Sigmoid colon (tissue), 7 donors: ENCODE data around the gene TSPAN18. TPM values are rescaled to one million over a fixed set of nuclear protein-coding genes. Genes with fewer than 3 reads are reported as not detected.

Experiments
- DNase-seq: peaks from one replicate; pipeline ENCODE4 v3.0.0-alpha.2; 2019
- H3K27ac ChIP-seq, 4 donors: fragments of 200-600 bp; sonication (generic); one replicate each; pipeline ENCODE4 v1.5.1; 2016 to 2019; ENCODE audit warnings: mild to moderate bottlenecking in 1 of 4
- H3K27me3 ChIP-seq, 3 donors: fragments of 200-600 bp; sonication (generic); one replicate each; pipeline ENCODE4 v1.5.1; 2019; ENCODE audit warnings: mild to moderate bottlenecking in 1 of 3
- H3K36me3 ChIP-seq, 4 donors: fragments of 200-600 bp; sonication (generic); one replicate each; pipeline ENCODE4 v1.5.1; 2016 to 2019
- H3K4me1 ChIP-seq, 4 donors: fragments of 200-600 bp; sonication (generic); one replicate each; pipeline ENCODE4 v1.5.1; 2017 to 2019
- H3K4me3 ChIP-seq, 4 donors: fragments of 200-600 bp; sonication (generic); one replicate each; pipeline ENCODE4 v1.5.1; 2017 to 2019; ENCODE audit warnings: mild to moderate bottlenecking in 2 of 4, moderate library complexity in 1 of 4
- H3K9me3 ChIP-seq, 4 donors: fragments of 200-600 bp in 3 of 4; sonication (generic) in 3 of 4; one replicate each; pipeline versions ENCODE4 v1.5.1 to v1.6.1; 2013 to 2019
- CTCF ChIP-seq, 4 experiments: fragments of 450-650 bp in 3 of 4; fragments of 200-600 bp in 1 of 4; IDR thresholded peaks; one replicate each; pipeline ENCODE4 v1.5.1; 2016 to 2019; ENCODE audit warnings: antibody characterized with exemption in 4 of 4, mild to moderate bottlenecking in 3 of 4, moderate library complexity in 2 of 4
- EP300 ChIP-seq, 4 donors: sonication (generic); formaldehyde crosslinking; IDR thresholded peaks; one replicate each; pipeline ENCODE4 v1.6.1; 2017; ENCODE audit warnings: antibody characterized with exemption in 4 of 4
- POLR2A ChIP-seq, 2 donors: fragments of 450-650 bp; IDR thresholded peaks; one replicate each; pipeline ENCODE4 v1.6.1; 2016; ENCODE audit warnings: antibody characterized with exemption in 2 of 2, mild to moderate bottlenecking in 2 of 2, moderate library complexity in 2 of 2
- POLR2AphosphoS5 ChIP-seq, 4 donors: sonication (generic); formaldehyde crosslinking; IDR thresholded peaks; one replicate each; pipeline ENCODE4 v1.6.1; 2017; ENCODE audit warnings: antibody characterized with exemption in 4 of 4
- WGBS, 2 donors: extraction: QIAGEN DNeasy Blood & Tissue Kit; methylation state at CpG; one replicate each; pipeline ENCODE4 v1.1.7; 2013; 5-methylcytosine and 5-hydroxymethylcytosine counted together
- intact Hi-C: fragments of 100-400 bp; cut with DNase I; formaldehyde crosslinking; loops from one replicate; pipeline ENCODE4 v1.15.1; 2023
- polyA plus RNA-seq, 3 donors: library from polyadenylated mRNA; stranded (reverse); fragments of 200-250 nt; gene quantifications; one replicate each; pipeline ENCODE4 v1.2.3, GENCODE V29; 2013
- total RNA-seq, 4 donors: library from RNA; depleted of rRNA; stranded (reverse); fragments of >200 nt; gene quantifications; one replicate each; pipeline ENCODE4 v1.1.0, GENCODE V29; 2016
- donor health status: healthy with polysubstance abuse.
- donor health status: Bipolar disorder and iron deficiency.
- donor health status: healthy.

Gene TSPAN18
- total and polyA plus RNA-seq, 7 donors, result 0.23 to 75.3 (median 13.8) TPM

DNA sequence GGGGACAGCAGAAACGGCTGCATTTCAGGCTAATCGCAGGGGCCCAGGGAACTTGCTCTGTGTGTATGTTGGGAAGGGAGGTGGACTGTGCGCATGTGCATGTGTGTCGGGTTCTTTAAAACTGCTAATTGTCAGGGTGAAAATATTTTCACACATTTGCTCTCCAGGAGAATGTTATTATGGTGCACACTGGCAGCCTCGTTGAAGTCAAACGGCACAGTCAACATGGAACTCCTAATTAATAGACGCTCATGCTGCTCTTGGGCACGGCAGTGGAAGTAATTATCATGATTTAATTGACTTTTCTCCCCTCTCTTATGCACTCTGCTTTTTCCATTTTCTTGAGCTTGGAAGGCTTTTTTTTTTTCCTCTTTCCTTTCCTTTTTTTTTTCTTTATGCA, 92.6 kb downstream of the TSPAN18 start:
- no peak overlapping the region for H3K4me3 ChIP-seq
- no peaks in the 10 kb centered on the region for H3K27me3 ChIP-seq
- intact Hi-C loops, result no loop called here
- H3K9me3 ChIP-seq, result no peaks in the 10 kb centered on the region
- no peak for DNase-seq
- peaks cover 0 to 65% (median 47%) of the 10 kb centered on the region in 4 donors for H3K4me1 ChIP-seq
- 84 to 86% methylated on average over 8 of the region's 8 CpGs for WGBS, 2 donors
- H3K36me3 ChIP-seq, result no peaks in the 10 kb centered on the region
- TF ChIP-seq EP300 (IDR thresholded peaks at IDR 0.05), result no peak
- TF ChIP-seq POLR2A (IDR thresholded peaks at IDR 0.05), result no peak
- no peak for TF ChIP-seq POLR2AphosphoS5 (IDR thresholded peaks at IDR 0.05)
- no peak for TF ChIP-seq CTCF (IDR thresholded peaks at IDR 0.05)
- peak overlapping the region in 3 of 4 donors; percentile 24 to 68 (median 62) for H3K27ac ChIP-seq

DNA sequence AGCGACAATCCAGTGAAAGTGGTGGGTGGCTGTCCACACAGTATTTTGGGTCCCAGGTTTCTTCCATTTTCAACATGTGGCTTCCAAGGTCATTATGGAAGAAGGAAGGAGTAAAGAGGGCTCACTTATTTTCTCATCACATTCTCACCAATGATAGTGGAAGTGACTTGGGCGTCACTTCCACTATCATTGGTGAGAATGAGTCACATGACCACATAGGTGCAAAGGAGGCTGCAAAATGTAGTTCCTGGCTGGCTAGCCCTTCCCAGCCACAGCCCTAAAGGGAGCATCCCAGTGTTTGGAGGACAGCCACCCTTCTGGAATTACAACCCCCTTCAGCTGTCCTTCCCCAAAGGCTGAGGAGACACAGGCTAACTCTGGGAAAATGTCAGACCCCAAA, 95.6 kb downstream of the TSPAN18 start:
- H3K27ac ChIP-seq, result no peak overlapping the region
- no peaks in the 10 kb centered on the region for H3K36me3 ChIP-seq
- H3K27me3 ChIP-seq, result no peaks in the 10 kb centered on the region
- TF ChIP-seq CTCF (IDR thresholded peaks at IDR 0.05), result no peak
- no peak for TF ChIP-seq POLR2AphosphoS5 (IDR thresholded peaks at IDR 0.05)
- TF ChIP-seq POLR2A (IDR thresholded peaks at IDR 0.05), result no peak
- no peak for TF ChIP-seq EP300 (IDR thresholded peaks at IDR 0.05)
- peaks cover 0 to 52% (median 37%) of the 10 kb centered on the region in 4 donors for H3K4me1 ChIP-seq
- no peak overlapping the region for H3K4me3 ChIP-seq
- DNase-seq, result no peak
- intact Hi-C loops, result no loop called here
- H3K9me3 ChIP-seq, result no peaks in the 10 kb centered on the region
- 64 to 67% methylated on average over 2 of the region's 2 CpGs for WGBS, 2 donors

GRCh38 chr11:44823006-44823405, 96.2 kb downstream of the TSPAN18 start:
- Histone ChIP-seq H3K27ac (no peak overlapping the region), H3K4me1 (peaks cover 0 to 46% (median 32%) of the 10 kb centered on the region in 4 donors), H3K27me3 (no peaks in the 10 kb centered on the region), H3K36me3 (no peaks in the 10 kb centered on the region), H3K4me3 (no peak overlapping the region), H3K9me3 (no peaks in the 10 kb centered on the region)
- DNase-seq, result no peak
- TF ChIP-seq EP300 (IDR thresholded peaks at IDR 0.05) (no peak), CTCF (IDR thresholded peaks at IDR 0.05) (no peak), POLR2AphosphoS5 (IDR thresholded peaks at IDR 0.05) (no peak), POLR2A (IDR thresholded peaks at IDR 0.05) (no peak)
- 67 to 89% methylated on average over 9 of the region's 9 CpGs for WGBS, 2 donors
- intact Hi-C loops, result no loop called here

GRCh38 chr11:44823868-44824267, 97.1 kb downstream of the TSPAN18 start:
- H3K27ac ChIP-seq, result peak overlapping the region in 1 of 4 donors; percentile 70
- H3K4me3 ChIP-seq, result no peak overlapping the region
- DNase-seq, result no peak
- TF ChIP-seq CTCF (IDR thresholded peaks at IDR 0.05) (no peak), EP300 (IDR thresholded peaks at IDR 0.05) (no peak), POLR2AphosphoS5 (IDR thresholded peaks at IDR 0.05) (no peak), POLR2A (IDR thresholded peaks at IDR 0.05) (no peak)
- H3K4me1 ChIP-seq, result peaks cover 0 to 37% (median 26%) of the 10 kb centered on the region in 4 donors
- intact Hi-C loops, result no loop called here
- no peaks in the 10 kb centered on the region for H3K36me3 ChIP-seq
- H3K9me3 ChIP-seq, result no peaks in the 10 kb centered on the region
- 90 to 94% methylated on average over 9 of the region's 9 CpGs for WGBS, 2 donors
- no peaks in the 10 kb centered on the region for H3K27me3 ChIP-seq

DNA sequence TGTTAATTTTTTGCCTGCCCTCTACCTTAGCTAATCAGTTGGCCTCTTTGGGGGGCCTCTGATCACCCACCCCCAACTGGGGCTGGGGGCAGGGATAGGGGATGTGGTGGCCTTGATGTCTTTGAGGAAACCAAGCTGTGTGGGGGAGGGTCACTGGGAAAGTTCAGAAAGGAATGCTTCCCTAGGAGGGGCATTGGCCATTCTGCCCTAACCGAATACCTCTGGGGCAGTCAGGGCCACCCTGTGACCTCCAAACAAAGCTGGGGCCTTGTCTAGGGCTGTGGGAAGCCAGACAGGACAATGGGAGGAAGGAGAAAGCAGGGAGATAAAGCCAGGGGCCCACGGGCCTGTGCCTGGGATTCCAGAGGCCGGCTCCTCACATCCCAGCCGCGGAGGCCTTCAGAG, 97.5 kb downstream of the TSPAN18 start:
- no peaks in the 10 kb centered on the region for H3K36me3 ChIP-seq
- H3K27me3 ChIP-seq, result no peaks in the 10 kb centered on the region
- 75 to 78% methylated on average over 5 of the region's 5 CpGs for WGBS, 2 donors
- intact Hi-C loops, result no loop called here
- DNase-seq, result no peak
- H3K4me3 ChIP-seq, result no peak overlapping the region
- TF ChIP-seq POLR2AphosphoS5 (IDR thresholded peaks at IDR 0.05) (no peak), POLR2A (IDR thresholded peaks at IDR 0.05) (no peak), EP300 (IDR thresholded peaks at IDR 0.05) (no peak), CTCF (IDR thresholded peaks at IDR 0.05) (no peak)
- H3K9me3 ChIP-seq, result no peaks in the 10 kb centered on the region
- peak overlapping the region in 3 of 4 donors; percentile 25 to 70 (median 28) for H3K27ac ChIP-seq
- peaks cover 0 to 33% (median 22%) of the 10 kb centered on the region in 4 donors for H3K4me1 ChIP-seq
